H1 (cell line): ENCODE results near the gene NR2C2AP. TPM values are rescaled to one million over a fixed set of nuclear protein-coding genes. Genes with fewer than 3 reads are reported as not detected.

Experiments
- TAF7 ChIP-seq: optimal IDR thresholded peaks from 2 replicates; pipeline ENCODE3; 2011; ENCODE audit warnings: low read depth, mild to moderate bottlenecking, inconsistent platforms, low read length, moderate library complexity, borderline replicate concordance
- polyA plus RNA-seq, 7 experiments: library from polyadenylated mRNA; depleted of rRNA in 3 of 7; stranded (reverse) in 5 of 7; unstranded in 2 of 7; fragments of >200 nt in 5 of 7; fragments of 200-250 nt in 2 of 7; gene quantifications; 1 replicate in 5 of 7; 2 replicates in 1 of 7; 4 replicates in 1 of 7; pipeline versions ENCODE4 v1.2.1 to v1.2.3, GENCODE V29; 2011 to 2013; ENCODE audit warnings: missing spikeins in 2 of 7, mixed read lengths in 2 of 7
- total RNA-seq: library from RNA; stranded (reverse); fragmentation: NEBNext Ultra II Directional; extraction: Animal tissue kit (Norgen Biotek cat#: 25700); gene quantifications from 2 replicates; pipeline ENCODE4 v1.2.1, GENCODE V29; 2021

Gene NR2C2AP
- total and polyA plus RNA-seq, 2 of the 8 experiments (the other 6 are each of a cell fraction or from before 2014, with no cell fraction given): 16.4 to 20.5 TPM

DNA sequence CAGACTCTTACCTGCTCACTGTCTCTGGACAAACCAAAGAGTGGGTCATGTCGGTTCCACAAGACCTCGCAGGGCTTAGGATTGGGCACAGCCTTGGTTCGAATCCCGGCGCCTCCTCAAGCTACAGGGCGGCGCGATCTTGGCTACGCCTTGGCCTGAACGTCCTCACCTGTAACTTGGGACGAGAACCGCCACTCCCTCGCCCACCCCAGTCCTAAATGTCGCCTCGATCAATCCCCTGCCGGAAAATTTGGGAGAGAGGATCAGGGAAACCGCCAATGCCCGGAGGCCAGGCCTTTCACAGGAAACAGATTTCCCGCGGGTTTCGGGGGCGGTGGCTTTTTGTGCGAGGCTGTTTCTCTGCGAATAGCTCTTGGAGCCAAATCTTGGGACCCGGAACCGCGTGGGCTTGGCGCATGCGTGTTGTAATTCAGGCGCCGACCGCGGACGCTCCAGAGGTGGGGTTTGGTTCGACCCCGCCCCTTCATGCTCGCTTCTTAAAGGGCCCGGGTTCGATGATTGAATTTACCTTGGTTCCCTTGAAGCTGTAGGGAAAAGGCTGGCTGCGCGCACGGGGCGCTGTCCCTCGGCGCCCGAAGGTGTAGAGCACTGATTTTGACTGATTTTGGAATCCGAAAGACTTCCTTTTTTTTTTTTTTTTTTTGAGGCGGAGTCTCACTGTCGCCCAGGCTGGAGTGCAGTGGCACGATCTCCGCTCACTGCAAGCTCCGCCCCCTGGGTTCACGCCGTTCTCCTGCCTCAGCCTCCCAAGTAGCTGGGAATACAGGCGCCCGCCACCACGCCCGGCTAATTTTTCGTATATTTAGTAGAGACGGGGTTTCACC, at the start of gene NR2C2AP (continued):
- TF ChIP-seq TAF7: no peak
- TF ChIP-seq, all 59 proteins: peak for 11
